ENCODE measurements around the gene PF4V1. TPM values are rescaled to one million over a fixed set of nuclear protein-coding genes. Genes with fewer than 3 reads are reported as not detected.

Gene PF4V1, protein sequence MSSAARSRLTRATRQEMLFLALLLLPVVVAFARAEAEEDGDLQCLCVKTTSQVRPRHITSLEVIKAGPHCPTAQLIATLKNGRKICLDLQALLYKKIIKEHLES
- total RNA-seq: not detected

DNA sequence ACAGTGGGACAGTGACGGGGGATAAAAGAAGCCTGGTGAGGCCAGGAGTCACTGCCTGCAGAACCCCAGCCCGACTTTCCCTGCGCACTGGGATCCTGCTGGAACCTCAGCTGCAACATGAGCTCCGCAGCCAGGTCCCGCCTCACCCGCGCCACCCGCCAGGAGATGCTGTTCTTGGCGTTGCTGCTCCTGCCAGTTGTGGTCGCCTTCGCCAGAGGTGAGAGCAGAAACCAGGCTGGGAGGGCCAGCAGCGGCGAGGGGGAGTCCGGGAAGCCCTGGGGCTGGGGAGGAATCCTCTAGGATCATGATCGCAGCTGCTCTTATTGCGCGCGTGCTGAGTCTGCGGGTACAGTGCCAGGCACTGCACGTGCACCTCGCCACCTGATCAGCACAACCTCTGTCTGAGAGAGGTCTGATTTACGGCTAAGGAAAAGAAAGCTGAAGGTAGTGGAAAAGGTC is at the start of gene PF4V1:
Gene PF4V1, plus strand, starts transcription at position 51 of the 459 bp plus-strand sequence. Its CDS starts 67 bp downstream, at position 118.
- Mint-ChIP-seq H3K4me1 (no peaks in the 10 kb centered on the region), H3K4me3 (no peak within 1 kb of the TSS), H3K27ac (no peak within 1 kb of the TSS), H3K27me3 (peaks cover 6% of the 10 kb centered on the region), H3K36me3 (ENCODE audit: low read depth) (no peaks in the 10 kb centered on the region), H3K9me3 (no peaks in the 10 kb centered on the region)
- POLR2A ChIA-PET: no interaction called here
- CTCF ChIA-PET: no interaction called here
- no peak for DNase-seq

DNA sequence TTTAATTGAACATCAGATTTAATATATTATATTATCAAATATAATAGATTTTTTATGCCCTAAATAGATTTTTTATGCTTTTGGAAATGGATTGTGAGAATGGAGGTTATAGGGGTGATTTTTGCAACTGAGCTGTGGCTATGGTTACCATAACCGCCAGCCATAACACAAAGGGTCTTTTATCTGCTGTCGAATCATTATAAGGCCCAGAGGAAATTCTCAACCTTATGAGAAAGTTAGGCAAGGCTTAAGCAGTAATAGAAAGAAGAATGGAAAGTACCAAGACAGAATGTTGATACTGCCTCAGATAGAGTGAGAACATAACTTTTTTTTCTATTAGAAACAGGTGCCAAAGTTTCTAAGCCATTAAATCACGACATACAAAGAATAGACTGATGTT is 42.9 kb upstream of the PF4V1 start:
- Mint-ChIP-seq H3K27ac (no peak overlapping the region), H3K4me1 (peaks cover 6% of the 10 kb centered on the region), H3K4me3 (no peak overlapping the region), H3K27me3 (peaks cover 6% of the 10 kb centered on the region), H3K9me3 (no peaks in the 10 kb centered on the region), H3K36me3 (ENCODE audit: low read depth) (no peaks in the 10 kb centered on the region)
- ChIA-PET CTCF (no interaction called here), POLR2A (no interaction called here)
- DNase-seq: no peak

DNA sequence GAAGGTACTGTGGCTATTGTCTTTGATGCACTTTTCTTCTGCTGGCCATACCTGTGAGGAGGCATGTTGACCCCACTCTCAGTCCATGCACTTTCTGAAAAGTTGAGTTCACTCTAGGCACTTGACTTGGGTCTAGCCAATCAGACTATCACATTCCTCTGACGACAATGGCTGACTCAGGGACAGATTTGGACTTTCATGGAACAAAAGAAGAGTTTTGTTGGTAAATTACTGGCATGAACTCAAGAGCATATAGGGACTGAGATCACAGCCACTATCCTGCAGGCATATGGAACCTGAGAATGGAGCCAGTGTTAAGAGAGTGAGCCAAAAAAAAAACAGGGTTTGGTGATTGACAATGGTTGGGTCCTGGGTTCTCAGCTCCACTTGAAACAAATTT is 41.3 kb upstream of the PF4V1 start:
- no peak for DNase-seq
- Mint-ChIP-seq H3K27ac (no peak overlapping the region), H3K36me3 (ENCODE audit: low read depth) (no peaks in the 10 kb centered on the region), H3K4me3 (no peak overlapping the region), H3K9me3 (no peaks in the 10 kb centered on the region), H3K27me3 (peaks cover 6% of the 10 kb centered on the region), H3K4me1 (peaks cover 9% of the 10 kb centered on the region)
- ChIA-PET POLR2A (no interaction called here), CTCF (no interaction called here)

DNA sequence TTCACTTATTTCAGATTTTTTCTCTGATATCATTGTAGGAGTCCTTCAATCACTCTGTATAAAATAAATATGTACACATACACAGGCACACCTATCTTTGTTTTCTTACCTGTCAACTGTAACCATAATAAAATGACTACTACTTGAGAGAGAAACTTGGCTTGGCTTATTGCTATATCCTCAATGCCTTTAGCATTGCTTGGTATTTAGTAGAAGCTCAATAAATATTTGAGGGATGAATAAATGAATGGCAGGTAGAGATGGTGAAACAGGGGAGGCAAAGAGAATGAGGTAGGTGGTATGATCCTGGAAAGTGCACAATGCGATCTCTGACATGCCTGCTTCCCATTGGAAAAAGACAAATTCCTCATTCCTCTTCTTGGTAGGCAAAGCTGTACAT is 38.4 kb upstream of the PF4V1 start:
- Mint-ChIP-seq H3K36me3 (ENCODE audit: low read depth) (no peaks in the 10 kb centered on the region), H3K9me3 (no peaks in the 10 kb centered on the region), H3K27ac (no peak overlapping the region), H3K4me1 (peaks cover 9% of the 10 kb centered on the region), H3K27me3 (peaks cover 1% of the 10 kb centered on the region), H3K4me3 (no peak overlapping the region)
- DNase-seq: no peak
- CTCF ChIA-PET: no interaction called here
- POLR2A ChIA-PET: no interaction called here

DNA sequence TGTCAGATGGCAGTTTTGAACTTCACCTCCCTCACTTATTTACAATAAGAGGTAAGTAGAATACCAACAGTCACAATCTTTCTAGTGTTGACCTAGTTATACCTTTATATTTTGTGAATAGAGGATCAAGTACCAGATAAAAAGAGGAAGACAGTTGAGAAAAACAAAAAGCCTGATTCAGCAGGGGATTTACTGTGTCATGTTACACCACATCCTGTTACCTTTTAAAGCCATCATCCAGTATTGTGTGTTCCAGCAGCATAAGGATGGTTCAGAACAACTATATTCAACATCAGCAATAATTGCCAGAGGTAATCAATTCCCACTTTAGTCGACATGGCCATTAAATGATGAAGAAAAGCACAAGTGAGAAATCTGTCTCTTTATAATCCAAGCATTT is 38.0 kb upstream of the PF4V1 start:
- no peaks in the 10 kb centered on the region for H3K9me3 Mint-ChIP-seq
- peaks cover 9% of the 10 kb centered on the region for H3K4me1 Mint-ChIP-seq
- no peaks in the 10 kb centered on the region for H3K36me3 Mint-ChIP-seq (ENCODE audit: low read depth)
- H3K27ac Mint-ChIP-seq: no peak overlapping the region
- no peak overlapping the region for H3K4me3 Mint-ChIP-seq
- DNase-seq: no peak
- ChIA-PET POLR2A (no interaction called here), CTCF (no interaction called here)
- peaks cover 1% of the 10 kb centered on the region for H3K27me3 Mint-ChIP-seq

DNA sequence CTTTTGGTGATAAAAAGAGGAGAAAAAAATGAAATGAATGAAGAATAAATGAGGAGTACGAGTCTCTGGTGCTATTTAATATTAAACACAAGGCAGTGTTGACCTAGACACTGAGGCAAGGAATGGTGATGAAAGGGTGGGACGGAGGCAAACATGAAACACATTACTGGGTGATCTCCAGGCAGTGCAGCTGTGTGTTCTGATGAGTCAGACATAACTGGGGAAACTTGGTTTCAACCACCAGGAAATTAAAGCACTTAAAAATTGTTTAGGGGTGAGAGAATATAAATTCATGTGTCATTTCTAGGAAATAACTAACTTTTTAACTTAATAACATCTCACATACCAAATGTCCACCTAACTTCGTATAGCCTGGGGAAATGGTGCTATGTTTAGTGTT is 36.3 kb upstream of the PF4V1 start:
- H3K27me3 Mint-ChIP-seq: no peaks in the 10 kb centered on the region
- CTCF ChIA-PET: no interaction called here

DNA sequence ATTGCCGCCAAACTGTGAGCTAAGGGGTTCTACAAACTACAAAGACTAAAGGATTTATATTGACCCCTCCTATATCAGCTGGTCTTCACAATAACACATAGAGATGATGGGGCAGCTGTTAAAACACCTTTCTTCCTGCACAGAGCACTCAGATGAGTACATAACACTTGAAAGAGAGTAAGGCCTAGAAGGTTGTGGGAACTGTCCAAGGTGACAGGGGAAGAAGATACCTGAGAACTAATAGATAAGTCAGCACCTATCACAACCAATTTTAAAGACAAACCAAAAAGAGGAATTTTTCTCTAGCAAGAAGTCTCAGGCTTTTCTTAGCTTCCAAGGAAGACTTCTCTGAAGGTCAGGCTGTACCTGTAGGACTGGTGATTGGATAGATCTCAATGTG is 35.8 kb upstream of the PF4V1 start:
- Mint-ChIP-seq H3K27me3 (no peaks in the 10 kb centered on the region), H3K4me1 (peaks cover 9% of the 10 kb centered on the region), H3K36me3 (ENCODE audit: low read depth) (no peaks in the 10 kb centered on the region), H3K4me3 (no peak overlapping the region), H3K9me3 (no peaks in the 10 kb centered on the region), H3K27ac (no peak overlapping the region)
- DNase-seq: no peak
- POLR2A ChIA-PET: no interaction called here
- CTCF ChIA-PET: no interaction called here

More for the DNA sequence above, 36.3 kb upstream of the PF4V1 start:
- H3K9me3 Mint-ChIP-seq: no peaks in the 10 kb centered on the region
- POLR2A ChIA-PET: no interaction called here
- no peak for DNase-seq
- H3K4me1 Mint-ChIP-seq: peaks cover 9% of the 10 kb centered on the region
- H3K36me3 Mint-ChIP-seq (ENCODE audit: low read depth): no peaks in the 10 kb centered on the region
- H3K4me3 Mint-ChIP-seq: no peak overlapping the region
- no peak overlapping the region for H3K27ac Mint-ChIP-seq

DNA sequence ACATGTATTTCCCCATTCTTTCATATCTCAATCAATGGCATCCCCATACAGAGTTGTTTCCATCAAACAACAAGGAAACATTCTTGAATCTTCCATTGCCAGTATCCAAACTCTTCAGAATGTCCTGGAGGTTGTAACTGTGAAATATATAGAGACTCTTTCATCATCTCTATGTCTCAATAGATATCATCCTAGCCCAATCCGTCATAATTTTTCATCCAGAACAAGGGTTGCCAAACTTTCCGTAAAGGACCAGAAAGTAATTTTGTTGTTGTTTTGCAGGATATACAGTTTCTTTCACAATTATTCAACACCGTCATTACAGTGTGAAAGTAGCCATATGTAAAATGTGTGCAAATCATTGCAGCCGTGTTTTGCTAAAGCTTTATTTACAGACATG is 31.8 kb upstream of the PF4V1 start:
- H3K4me1 Mint-ChIP-seq: no peaks in the 10 kb centered on the region
- no peaks in the 10 kb centered on the region for H3K27me3 Mint-ChIP-seq
- no peaks in the 10 kb centered on the region for H3K36me3 Mint-ChIP-seq (ENCODE audit: low read depth)
- H3K9me3 Mint-ChIP-seq: no peaks in the 10 kb centered on the region
- no peak overlapping the region for H3K27ac Mint-ChIP-seq
- POLR2A ChIA-PET: no interaction called here
- CTCF ChIA-PET: no interaction called here
- no peak for DNase-seq
- no peak overlapping the region for H3K4me3 Mint-ChIP-seq

DNA sequence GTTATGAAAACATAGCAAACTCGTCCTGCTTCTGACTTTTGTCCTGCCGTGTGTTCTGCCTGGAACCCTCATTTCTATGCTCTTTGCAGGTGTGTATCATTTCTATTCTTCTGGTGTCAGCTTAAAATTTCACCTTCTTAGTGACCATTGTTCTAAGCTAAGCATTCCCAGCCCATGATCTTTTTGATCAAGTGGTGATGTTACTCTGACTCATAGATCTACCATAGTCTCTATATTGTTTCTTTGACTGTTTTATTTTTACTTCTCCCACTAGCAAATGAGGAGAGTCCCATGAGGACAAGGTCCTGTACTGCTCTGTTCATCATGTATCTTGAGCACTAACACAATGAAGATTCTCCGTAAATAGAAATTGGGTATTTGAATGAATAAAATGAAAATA is 30.7 kb upstream of the PF4V1 start:
- no peak overlapping the region for H3K4me3 Mint-ChIP-seq
- DNase-seq: no peak
- ChIA-PET CTCF (interaction anchor here (0.7 kb wide), 1 partner anchor 29 kb away, joined by 3 read pairs; no protein-coding TSS in a partner anchor), POLR2A (no interaction called here)
- no peaks in the 10 kb centered on the region for H3K27me3 Mint-ChIP-seq
- no peak overlapping the region for H3K27ac Mint-ChIP-seq
- no peaks in the 10 kb centered on the region for H3K36me3 Mint-ChIP-seq (ENCODE audit: low read depth)
- H3K9me3 Mint-ChIP-seq: no peaks in the 10 kb centered on the region
- H3K4me1 Mint-ChIP-seq: no peaks in the 10 kb centered on the region

DNA sequence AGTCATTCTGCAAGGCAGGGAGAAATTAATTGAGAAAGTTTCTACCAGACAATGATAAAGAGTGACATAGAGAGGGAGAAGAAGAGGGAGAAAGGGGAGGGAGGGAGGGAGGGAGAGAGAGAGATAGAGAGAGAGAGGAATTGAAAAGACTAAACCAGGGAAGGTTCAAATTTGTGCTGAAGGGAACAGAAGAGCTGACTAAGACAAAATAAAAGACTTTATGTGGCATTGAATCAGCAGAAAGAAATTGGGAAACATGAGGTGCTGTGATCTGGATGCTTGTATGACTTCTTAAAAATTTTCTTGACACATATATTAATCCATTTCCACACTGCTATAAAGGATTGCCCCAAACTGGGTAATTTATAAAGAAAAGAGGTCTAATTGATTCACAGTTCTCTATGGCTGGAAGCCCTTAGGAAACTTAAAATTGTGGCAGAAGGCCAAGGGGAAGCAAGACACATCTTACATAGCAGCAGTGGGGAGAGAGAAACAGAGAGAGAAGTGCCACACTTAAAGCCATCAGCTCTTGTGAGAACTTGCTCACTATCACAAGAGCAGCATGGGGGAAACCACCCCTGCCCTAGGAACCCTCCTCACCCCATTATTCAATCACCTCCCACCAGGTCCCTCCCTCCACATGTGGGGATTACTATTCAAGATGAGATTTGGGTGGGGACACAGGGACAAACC is 30.1 kb upstream of the PF4V1 start:
- CTCF ChIA-PET: no interaction called here
- DNase-seq: no peak
- POLR2A ChIA-PET: no interaction called here
- Mint-ChIP-seq H3K4me1 (no peaks in the 10 kb centered on the region), H3K27ac (no peak overlapping the region), H3K9me3 (no peaks in the 10 kb centered on the region), H3K27me3 (no peaks in the 10 kb centered on the region), H3K36me3 (ENCODE audit: low read depth) (no peaks in the 10 kb centered on the region), H3K4me3 (no peak overlapping the region)

DNA sequence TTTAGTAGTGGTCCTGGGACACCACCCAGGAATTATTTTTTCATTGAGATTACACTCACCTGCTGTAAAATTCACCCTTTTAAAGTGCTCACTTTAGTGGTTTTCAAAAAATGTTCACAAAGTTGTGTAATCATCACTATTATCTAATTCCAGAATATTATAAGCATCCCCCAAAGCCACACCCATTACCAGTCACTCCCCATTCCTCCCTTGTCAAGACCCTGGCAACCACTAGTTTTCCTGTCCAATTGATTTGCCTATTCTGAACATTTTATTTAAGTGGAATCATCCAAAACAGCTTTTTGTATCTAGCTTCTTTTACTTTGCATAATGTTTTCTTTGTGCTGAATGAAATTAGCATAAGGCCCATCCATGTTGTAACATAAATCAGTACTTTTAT is 29.3 kb upstream of the PF4V1 start:
- CTCF ChIA-PET: no interaction called here
- no peaks in the 10 kb centered on the region for H3K4me1 Mint-ChIP-seq
- no peaks in the 10 kb centered on the region for H3K27me3 Mint-ChIP-seq
- DNase-seq: no peak
- H3K4me3 Mint-ChIP-seq: no peak overlapping the region
- POLR2A ChIA-PET: no interaction called here
- no peaks in the 10 kb centered on the region for H3K9me3 Mint-ChIP-seq
- no peaks in the 10 kb centered on the region for H3K36me3 Mint-ChIP-seq (ENCODE audit: low read depth)
- no peak overlapping the region for H3K27ac Mint-ChIP-seq

DNA sequence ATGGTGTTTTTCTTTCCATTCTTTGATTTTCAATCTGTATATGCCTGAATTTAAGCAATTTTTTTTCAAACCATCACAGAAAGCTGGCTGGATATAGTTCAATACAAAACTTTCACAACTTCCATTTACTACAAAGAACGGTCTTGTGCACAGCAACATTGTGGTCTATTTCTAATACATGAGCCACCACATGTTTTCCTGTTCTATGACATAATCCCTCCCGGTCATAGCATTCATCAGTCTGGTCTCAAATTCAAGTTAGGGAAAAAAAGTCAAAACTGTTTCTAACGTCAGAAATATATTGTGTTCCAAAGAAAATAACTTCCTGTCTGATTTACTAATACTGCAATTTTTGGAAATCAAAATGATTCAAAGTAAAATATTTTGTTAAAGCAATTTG is 24.1 kb upstream of the PF4V1 start:
- H3K27me3 Mint-ChIP-seq: no peaks in the 10 kb centered on the region
- no peak for DNase-seq
- H3K9me3 Mint-ChIP-seq: no peaks in the 10 kb centered on the region
- H3K4me1 Mint-ChIP-seq: no peaks in the 10 kb centered on the region
- H3K36me3 Mint-ChIP-seq (ENCODE audit: low read depth): no peaks in the 10 kb centered on the region
- ChIA-PET POLR2A (no interaction called here), CTCF (no interaction called here)
- H3K27ac Mint-ChIP-seq: no peak overlapping the region
- H3K4me3 Mint-ChIP-seq: no peak overlapping the region

DNA sequence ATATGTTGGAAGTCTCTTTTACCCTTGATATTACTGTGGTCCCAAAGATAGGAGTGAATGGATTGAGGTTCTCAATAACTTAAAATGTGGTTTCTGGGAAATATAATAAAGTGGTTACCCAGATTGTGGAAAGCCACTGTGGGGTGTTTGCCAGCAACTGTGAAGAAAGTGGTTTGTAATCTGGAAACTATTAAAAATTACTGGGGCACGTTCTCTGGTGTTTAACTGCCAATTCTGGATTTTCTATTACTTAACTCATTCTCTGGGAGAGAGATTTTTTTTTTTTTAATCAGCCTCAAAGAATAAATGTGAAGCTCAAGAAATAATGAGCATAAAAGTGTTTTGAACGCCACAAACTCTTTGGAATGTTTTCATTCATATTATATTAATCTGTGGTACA is 21.5 kb upstream of the PF4V1 start:
- CTCF ChIA-PET: no interaction called here
- Mint-ChIP-seq H3K36me3 (ENCODE audit: low read depth) (no peaks in the 10 kb centered on the region), H3K27me3 (no peaks in the 10 kb centered on the region), H3K4me3 (no peak overlapping the region), H3K9me3 (no peaks in the 10 kb centered on the region), H3K4me1 (no peaks in the 10 kb centered on the region), H3K27ac (no peak overlapping the region)
- no peak for DNase-seq
- POLR2A ChIA-PET: no interaction called here

DNA sequence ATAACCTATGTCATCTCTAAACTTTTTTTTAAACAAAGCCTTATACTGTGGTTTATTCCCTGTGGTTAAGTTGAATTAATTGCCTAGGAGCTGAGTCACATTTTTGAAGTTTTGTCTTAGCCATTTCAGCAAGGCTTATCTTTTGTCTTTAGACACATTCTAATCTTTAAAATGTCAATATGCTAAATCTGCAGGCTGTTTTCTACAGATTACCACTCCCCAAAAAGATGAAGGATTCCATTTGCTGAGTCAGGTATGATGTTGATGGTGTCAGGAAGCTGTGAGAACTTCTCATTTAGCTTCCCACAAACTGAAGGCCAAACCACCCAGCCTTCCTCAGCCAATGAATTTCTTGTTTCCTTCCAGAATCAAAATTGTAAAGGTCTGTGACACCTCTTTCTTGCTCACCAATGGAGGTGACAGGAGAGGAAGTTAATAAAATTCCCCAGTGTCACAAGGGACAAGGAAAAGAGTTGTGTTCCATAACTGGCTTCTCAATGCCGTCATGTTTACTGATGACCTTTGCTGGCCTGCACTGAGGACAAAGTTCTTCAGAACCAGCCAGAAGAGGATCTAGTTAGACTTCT is 20.4 kb upstream of the PF4V1 start:
- Mint-ChIP-seq H3K27me3 (peaks cover 9% of the 10 kb centered on the region), H3K4me3 (no peak overlapping the region)

More for the DNA sequence above, 20.4 kb upstream of the PF4V1 start:
- CTCF ChIA-PET: no interaction called here
- no peak for DNase-seq
- no peaks in the 10 kb centered on the region for H3K4me1 Mint-ChIP-seq
- POLR2A ChIA-PET: no interaction called here
- no peak overlapping the region for H3K27ac Mint-ChIP-seq
- H3K36me3 Mint-ChIP-seq (ENCODE audit: low read depth): no peaks in the 10 kb centered on the region
- H3K9me3 Mint-ChIP-seq: no peaks in the 10 kb centered on the region

Measured in activated CD4-positive, alpha-beta T cell treated with anti-CD3 and anti-CD28 coated beads, Interleukin-2, amount 10 ng/mL, durations not matched to agents 7 days and 5 days (primary cell).